ENCODE measurements around the gene PRKCZ.

The PRKCZ gene

DNA sequence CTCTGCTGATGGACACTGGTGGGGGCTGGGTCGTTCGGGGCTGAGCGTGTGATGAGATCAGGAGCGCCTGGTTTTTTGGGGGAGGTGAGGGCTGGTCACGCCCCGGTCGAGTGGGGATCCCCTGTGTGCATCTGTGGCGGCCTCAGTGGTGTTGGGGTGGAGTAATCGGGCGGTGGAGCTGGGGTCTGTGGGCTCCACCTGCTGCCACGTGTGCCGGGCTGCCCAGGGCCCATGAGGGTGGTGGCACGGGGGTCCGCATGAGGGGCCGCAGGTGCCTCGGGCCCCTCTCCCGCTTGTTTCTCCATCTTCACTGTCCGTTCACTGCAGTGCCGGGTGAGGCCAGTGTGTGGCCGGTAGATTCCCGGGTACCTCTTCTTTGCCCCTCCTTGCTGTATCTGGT lies 17.2 kb downstream of the PRKCZ start:
- DNase-seq (ENCODE audit: low spot score) = no peak

DNA sequence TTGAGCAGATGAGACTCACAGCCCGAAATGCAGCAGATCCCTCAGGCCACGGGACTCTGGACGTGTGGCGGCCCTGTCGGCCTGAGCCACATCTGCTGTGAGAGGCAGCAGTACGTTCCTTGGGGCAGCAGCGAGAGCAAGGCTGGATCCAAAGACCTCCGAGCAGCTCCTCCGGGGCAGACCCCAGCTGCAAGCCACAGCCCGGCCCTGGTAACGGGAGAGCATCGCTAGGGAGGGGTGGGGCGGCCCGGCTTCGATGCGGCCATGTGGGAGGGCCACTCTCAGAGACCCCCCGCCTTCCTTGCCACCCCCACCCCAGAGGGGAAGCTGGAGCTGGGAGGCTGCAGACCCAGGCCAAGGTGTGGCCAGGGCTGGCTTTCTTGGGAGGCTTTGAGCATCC lies 17.8 kb downstream of the PRKCZ start:
- DNase-seq (ENCODE audit: low spot score) = no peak

DNA sequence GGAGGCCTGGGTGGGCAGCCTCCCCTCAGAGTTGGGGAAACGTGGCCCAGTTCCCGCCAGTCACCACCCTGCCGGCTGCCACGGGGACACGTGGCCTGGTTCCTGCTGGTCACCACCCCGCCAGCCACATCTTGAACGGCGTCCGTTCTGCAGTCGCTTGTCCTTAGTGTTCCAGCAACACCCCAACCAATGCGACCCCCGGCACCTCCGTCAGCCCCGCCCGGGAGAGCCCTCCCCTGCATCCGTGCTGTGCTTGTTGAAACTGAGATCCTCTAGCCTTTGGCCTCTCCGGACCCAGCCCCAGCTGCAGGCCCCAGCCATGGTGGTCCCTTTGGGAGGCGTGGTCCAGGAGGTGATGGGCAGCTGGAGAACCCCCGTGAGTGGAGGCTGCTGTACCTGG lies 18.7 kb downstream of the PRKCZ start:
- DNase-seq (ENCODE audit: low spot score) = no peak

DNA sequence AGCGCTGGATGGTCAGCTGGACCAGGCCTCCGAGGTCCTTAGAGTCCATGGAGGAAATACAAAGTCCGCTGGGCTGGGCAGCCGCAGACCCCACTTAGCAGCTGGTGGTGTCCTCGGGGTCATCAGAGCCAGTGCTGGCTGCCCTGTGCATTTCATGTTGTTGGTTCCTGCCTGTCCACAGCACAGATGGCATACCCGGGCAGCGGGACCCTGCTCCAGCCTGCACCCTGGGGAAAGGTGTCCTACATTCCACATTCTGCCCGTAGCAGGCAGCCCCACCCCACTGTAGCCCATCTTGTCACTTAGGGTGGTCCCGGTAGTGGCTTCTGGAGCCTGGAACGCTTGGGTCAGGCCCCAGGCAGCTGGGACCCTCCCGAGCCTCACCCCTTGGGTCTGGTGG lies 19.8 kb downstream of the PRKCZ start:
- DNase-seq (ENCODE audit: low spot score) = no peak

DNA sequence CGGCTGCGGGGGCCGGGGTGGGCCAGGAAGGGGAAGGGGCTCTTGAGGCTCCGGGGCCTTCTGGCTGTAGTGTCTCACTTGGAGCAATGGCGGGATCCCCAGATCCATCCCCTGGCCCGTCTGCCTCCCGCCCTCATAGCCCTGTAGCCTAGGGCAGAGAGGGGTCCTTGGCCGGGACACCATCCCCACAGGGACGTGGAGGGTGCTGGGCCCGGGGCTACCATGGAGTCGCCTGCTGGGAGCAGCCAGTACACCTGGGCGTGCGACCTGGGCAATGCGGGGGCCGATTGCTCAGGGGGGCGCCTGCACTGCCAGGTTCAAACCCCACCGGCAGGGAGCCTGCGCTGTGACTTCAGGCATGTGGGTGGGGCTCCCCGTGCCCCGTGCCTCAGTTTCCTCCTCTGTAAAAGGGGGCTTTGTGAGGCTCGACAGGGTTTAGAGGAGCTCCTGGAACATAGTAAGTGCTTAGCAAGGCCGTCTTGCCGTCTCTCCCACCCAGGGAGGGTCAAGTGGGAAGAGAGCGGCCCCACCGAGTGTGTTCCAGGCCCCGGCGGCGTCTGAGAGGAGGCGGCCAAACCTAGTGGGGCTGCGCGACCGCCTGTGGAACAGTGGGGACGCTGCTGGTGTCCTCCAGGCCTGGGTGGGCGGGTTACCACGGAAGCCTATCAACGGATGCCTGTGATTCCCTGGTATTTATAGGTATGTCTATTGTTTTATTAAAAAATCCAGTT lies 20.8 kb downstream of the PRKCZ start:
- DNase-seq (ENCODE audit: low spot score) = no peak

DNA sequence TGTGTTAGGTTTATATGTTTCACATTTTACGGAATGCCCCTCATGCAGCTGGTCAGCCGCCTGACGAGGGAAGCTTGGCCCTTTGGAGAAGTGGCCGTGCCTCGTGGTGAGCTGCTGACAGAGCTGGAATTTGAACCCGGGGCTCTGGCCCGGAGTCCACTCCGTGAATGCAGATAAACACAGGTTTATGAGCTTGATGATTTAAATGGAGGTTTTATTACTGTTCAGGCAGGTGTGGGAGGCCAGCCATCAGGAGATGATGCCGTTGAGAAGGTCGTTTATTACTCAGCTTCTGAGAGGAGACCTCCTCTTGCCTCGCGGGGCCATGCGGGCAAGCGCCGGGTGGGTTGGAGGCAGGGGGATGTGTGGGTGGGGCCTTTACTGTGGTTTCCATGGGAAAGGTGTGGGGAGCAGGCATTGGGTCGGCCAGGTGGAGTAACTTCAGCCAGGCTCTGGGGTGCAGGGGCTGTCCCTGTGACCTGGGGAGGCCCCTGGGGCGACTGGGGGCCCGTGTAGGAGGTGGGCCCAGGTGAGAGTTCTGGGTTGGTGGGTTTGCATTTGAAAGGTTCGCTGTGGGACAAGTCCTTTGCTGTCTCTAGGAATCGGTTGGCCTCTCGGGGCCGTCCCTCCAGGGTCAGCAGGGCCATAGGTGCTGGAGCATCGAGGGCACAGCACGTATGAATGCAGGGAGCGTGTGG lies 22.0 kb downstream of the PRKCZ start:
- no peak for DNase-seq (ENCODE audit: low spot score)

DNA sequence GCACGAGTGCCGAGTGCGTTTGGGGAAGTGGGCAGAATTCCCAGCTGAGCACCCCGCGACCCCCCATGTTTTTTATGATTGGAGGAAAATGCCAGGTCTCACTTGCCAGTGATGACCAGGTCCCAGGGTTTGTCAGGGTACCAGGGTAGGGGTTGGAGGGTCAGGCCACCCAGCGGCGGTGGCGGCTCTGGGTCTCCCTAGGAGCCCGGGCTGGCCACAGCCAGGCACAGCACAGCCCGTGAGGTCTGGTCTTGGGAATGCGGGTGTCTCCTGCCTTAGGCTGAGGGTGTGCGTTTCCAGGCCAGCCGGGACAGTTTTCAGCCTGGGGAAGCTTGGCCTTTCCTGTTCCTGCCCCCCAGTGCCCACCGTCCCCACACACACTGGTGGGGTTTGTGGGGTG lies 22.7 kb downstream of the PRKCZ start:
- no peak for DNase-seq (ENCODE audit: low spot score)

DNA sequence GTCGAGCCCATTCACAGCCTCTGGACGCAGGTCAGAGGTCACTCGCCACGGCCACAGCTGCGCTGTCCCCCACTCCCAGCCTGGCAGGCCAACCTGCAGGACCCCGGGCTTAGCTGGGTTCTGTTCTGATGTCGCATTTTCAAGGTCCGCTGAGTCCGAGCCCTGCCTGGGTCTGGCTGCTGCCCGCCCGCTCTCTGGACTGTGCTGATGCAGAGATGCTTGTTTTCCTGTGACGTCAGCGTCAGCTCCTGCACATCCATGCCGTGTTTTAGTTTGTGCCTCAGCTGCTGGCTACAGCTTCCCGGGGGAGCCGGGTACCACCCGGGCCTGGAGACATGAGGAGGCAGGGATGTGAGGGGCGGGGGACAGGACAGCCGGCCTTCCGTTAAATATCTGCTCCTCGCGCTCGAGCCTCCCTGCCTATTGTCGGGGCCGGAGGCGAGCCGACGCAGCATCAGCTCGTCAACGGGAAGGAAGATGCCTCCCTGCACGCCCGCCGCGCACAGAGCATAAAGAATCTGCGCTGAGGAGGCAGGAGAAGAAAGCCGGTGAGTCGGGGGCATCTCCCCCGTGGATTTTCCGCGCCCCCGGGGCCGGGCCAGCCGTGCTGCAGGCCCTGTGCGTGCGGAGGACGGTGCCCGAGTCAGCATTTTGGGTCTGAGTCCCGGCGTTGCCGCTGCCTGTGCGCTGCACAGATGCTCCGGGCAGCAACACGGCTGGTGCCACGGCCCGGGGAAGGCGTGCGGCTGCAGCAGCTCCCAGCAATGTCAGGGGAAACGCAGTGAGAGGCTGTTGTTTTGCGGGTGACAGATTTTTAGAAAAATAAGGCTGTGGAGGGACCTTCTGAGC lies 23.4 kb downstream of the PRKCZ start:
- DNase-seq (ENCODE audit: low spot score) = peak; percentile 81

DNA sequence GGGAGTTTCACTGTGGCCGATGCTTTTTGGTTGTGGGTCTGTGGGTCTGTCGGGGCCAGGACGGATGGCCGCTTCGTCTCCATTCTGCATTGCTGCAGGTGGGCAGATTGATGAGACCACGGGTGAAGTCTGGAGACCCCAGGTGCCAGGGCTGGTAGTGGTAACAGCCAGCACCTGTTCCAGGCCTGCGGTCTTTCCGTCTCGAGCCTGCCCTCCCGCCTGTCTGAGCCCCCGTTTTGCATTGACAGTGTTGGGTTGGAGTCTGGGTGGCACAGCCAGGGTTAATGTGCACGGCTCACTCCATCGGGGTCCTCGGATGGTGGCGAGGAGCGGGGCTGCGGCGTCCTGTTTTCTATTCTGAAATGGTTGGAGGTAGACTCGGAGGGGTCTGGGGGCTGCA lies 24.2 kb downstream of the PRKCZ start:
- DNase-seq (ENCODE audit: low spot score) = no peak

DNA sequence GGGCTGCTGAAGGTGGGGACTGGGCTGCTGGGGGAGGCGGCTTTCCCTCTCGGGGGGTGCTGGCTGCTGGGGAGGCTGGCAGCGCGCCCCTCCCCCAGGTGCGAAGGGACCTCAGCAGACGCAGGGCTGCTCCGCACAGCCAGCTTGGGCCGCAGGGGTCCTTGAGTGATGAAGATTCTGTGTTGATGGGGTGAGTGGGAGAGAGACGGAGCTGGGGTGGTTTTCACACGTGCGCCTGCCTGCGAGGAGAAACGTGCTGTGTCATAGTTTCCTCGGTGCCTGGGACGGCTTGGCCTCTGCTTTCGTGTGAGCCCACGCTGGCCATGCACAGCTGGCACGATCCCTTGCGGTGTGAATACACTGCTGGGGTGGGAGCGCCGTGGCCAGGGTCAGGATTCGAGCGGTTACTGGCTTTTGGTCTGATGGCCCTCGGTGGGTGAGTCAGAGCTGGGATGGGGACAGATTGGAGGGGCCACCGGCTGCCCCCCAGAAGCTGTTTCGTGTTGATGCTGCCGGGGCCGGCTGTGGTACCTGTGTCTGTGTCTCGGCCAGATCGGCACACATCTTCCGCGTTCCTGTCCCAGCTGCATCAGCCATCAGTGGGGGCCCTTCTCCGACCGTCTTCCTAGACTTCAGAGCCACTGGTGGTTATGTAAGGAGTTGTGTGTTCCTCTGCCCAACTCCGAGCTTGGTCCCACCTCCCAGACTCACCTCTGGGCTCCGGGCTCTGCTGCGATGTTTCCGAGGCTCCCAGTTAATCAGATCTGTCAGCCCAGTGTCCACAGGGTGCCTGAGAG lies 24.9 kb downstream of the PRKCZ start:
- DNase-seq (ENCODE audit: low spot score) = no peak

DNA sequence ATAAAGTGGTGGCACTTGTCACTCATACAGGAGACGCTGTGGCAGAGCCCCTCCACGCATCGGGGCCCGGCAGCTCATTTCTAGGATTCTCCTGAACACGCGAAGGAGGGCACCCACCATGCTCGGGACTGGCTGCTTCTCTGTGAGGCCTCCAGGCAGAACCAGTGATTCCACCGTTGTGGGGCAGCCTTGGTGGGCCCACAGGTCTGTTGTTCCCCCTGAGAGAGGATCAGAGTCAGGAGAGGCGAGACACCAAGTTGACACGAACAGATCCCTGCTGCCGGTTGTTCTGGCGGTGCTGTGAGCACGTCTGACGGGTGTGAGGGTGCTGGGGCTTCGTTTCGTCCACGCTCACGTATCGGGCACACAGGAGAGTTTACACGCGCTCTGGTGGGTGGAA lies 26.6 kb downstream of the PRKCZ start:
- no peak for DNase-seq (ENCODE audit: low spot score)

DNA sequence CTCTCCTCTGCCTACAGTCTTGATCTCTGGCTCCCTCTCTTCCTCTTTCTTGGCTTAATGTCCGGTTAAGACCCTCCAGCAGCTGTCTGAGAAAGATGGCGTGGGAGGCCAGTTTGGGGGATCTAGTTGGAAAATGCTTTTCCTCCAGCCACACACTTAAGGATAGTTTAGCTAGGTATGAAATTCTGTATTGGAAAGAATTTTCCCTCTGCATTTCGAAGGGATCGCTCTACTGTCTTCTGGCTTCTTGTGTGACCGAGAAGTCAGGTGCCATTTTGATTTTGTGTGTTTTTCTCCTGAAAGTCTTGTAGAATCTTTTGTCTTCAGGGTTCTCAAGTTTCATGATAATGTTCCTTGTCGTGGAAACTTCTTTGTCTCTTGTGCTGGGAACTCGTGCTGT lies 28.0 kb downstream of the PRKCZ start:
- DNase-seq (ENCODE audit: low spot score) = no peak

DNA sequence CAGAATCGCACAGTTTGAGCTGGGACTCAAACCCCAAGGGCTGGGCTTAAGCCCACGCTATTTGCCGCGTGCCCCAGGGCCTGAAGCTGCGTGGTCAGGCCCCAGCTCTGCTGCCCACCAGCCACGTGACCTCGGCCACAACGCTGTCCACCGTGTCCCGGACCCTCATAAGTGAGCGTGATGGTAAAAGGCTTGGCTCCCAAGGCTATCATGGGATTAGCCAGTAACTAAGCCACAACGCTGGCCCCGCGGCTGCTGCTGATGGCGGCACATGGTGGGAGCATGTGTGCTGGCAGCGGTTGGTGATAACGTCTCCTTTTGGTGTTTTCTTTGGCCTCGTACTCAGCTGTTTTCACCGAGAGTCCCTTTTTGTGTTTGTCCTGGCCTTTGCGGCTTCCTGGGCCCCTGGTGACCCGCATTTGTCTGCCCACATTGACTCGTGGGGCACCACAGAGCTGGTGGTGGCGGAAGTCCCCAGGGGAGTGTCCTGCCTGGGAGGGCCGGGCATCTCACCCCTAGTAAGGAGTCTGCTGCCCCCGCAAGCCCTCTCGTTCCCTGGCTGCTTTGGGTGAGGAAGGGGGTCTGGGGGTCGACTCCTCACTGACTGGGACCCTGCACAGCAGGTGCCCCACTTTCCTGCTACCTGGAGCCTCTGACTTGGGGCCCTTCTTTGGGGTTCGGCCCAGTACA lies 29.3 kb downstream of the PRKCZ start:
- no peak for DNase-seq (ENCODE audit: low spot score)

DNA sequence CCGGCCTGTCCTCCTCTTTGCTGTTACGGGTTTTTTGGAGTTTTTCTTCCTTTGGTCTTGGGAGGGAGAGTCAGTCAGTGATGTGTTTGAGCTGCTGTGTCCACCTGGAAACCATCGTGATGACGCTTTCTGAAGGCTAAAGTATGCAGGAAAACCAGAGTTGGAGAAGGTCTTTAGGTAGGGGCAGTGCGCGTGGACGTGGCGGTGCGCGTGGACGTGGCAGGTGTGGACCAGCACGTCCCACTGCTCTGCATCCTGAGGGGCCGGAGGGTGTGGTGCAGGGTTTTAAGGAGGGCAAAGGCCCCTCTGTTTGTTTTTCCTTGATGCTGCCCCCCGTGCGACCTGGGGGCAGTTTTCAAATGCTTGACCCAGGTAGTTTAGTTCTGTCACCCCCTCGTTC lies 29.9 kb downstream of the PRKCZ start:
- DNase-seq (ENCODE audit: low spot score) = no peak

DNA sequence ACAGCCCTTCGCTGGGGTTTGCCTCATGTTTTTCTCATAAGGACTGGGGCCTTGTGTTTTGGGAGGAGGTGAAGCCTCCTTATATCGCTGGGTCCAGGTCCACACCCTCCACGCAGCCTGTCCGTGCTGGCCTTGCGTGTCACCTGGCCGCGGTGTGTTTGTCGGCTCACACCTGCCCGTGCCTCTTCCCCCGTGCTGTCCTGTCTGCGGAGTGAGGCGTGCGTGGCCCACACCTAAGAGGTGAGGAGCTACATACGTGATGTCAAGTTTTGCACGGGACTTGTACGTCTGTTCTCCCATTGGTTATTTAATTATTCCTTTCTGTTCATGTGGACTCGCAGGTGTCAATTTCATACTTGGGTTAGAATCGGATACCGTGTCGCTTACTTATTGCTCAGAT lies 30.7 kb downstream of the PRKCZ start:
- DNase-seq (ENCODE audit: low spot score) = no peak

DNA sequence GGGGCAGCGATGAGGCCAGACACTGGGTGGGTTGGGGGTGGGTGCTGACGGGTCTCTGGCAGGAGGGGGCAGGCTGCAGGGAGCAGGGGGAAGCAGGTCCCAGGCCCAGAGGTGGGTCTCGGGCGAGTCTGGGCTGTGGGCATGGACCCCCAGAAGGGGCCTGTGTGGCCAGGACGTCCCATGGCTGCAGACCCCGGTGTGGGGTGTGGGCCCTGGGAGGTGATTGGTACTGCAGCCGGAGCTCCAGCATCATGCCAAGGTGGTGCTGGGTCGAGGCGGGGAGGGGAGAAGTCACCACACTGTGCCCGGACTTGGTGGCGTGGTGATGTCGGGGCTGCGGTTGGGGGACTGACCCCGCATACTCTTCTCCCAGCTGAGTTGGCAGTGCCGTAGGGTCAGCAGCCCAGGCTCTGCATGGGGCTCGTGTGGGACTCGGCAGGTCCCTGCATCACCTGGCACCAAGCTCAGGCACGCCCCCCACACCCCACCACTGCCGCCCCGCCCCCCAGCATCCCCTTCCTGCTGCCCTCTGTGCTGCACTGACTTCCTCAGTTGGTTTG lies 31.2 kb downstream of the PRKCZ start:
- no peak for DNase-seq (ENCODE audit: low spot score)

DNA sequence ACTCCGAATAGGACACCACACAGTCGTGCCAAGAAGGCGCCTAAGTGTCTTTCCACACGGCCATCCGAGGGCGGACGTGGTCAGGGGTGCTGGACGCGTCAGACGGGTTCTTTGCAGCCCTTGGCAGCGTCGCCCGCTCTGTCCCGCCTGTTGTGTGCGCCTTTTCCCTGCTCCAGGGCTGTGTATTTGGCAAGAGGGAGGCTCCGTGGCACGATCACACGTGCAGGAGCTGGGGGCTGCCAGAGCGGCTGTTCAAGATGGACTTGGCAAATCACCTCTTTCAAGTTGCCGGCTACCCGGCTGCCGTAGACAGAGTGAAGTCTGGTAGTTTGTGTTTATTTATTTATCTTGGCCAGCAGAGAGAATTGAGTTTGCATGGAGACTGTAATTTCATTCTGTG lies 31.9 kb downstream of the PRKCZ start:
- DNase-seq (ENCODE audit: low spot score) = no peak

DNA sequence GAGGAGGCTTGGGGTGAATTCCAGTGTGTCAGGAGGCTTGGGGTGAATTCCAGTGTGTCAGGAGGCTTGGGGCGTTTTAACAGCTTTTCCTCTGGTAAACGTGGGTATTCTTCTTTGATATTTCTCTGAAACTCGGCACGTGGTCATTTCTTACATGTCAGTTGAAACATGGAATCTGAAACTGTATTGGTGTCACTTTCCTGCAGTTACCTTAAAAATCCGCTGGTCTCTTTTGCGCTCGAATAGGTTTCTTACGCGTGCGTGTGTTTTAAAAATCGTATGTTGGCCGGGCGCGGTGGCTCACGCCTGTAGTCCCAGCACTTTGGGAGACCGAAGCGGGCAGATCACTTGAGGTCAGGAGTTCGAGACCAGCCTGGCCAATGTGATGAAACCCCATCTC lies 33.5 kb downstream of the PRKCZ start:
- DNase-seq (ENCODE audit: low spot score) = no peak

DNA sequence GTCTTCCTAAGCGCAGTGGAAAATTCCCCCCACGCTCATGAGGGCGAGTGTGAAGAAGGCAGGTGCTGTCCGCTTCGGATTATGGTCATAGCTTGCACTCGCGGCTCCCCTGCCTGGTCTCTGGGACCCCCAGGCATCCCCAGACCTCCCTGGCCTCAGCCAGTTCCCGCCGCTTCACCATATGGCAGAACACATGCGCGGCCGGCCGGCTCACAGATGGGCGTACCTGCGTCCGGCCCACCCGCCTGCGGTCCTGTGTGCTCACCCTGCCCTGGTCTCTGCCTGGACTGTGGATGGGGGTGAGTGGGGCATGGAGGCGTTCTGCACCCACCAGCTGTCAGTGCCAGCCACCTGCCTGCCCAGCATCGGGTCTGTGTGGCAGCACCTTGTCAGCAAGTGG lies 34.1 kb downstream of the PRKCZ start:
- DNase-seq (ENCODE audit: low spot score) = no peak

DNA sequence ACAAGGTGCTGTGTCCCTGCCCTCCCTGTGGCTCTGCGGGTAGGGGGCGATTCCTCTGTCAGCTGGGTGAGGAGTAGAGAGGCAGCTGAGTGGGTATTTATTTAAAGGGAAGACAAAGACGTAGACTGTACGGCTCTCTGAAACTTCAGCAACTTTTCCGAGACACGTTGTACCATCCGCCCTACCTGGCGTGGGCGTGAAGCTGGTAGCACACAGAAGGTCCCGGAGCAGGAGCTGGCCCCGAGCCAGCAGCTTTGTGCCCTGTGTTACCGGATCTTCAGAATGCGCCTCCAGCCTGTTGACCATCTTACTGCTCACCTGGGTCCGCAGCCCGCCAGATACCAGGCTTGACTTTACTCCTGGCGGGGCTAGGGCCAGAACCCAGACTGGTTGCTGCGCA lies 34.9 kb downstream of the PRKCZ start:
- no peak for DNase-seq (ENCODE audit: low spot score)

DNA sequence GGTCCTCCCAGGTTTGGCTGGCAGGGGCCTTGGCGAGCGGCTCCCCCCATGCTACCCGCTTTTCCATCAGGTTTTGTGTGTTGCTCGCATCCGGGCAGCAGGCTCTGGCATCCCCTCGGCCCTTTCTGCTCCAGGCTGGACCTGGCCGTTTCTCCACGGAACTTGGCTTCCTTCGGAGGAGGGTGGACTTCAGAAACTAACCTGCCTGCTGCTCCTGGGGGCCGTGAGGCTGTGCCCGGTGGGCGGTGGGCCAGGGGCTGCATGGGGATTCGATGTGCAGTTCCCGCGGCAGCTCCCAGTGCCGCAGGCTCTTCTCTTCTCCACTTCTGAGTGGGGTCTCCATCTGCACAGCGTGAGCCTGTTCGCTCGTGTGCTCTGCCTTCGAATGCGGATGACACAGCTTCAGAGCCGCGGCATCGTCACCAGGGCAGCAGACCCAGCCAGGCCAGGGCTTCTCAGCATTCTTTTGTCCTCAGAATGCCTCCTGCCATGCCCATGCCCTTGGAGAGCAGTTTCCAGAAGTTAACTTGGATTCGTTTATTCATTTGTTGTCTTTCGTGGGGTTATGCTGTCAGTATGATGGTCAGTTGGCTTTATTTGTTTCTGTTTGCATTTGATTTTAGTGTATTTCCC lies 36.4 kb downstream of the PRKCZ start:
- no peak for DNase-seq (ENCODE audit: low spot score)
